Epithelial cell of esophagus (primary cell): Measurements from ENCODE around the gene RSKR.

ENCODE experiments used
- DNase-seq: peaks from one replicate; pipeline ENCODE4 v3.0.0; 2010; ENCODE audit warnings: low read depth
- H3K4me3 ChIP-seq: 2 replicates; pipeline ENCODE4 v1.5.1; 2011; ENCODE audit warnings: mild to moderate bottlenecking, low read length, control low read depth
- CTCF ChIP-seq: IDR thresholded peaks from 2 replicates; pipeline ENCODE4 v1.5.1; 2011; ENCODE audit warnings: low read depth, mild to moderate bottlenecking, low read length, control low read depth, inconsistent platforms; ENCODE audit not compliant: insufficient read depth; ENCODE audit errors: missing control alignments

RSKR gene

GRCh38 chr17:28655160-28655559 is 41.2 kb upstream of the RSKR start:
- H3K4me3 ChIP-seq = no peak overlapping the region
- no peak for DNase-seq
- TF ChIP-seq CTCF = no peak

GRCh38 chr17:28648698-28649097 is 34.7 kb upstream of the RSKR start:
- no peak for TF ChIP-seq CTCF

GRCh38 chr17:28646039-28646754 is 32.2 kb upstream of the RSKR start:
- no peak for DNase-seq
- no peak for TF ChIP-seq CTCF
- H3K4me3 ChIP-seq = no peak overlapping the region

More at GRCh38 chr17:28648698-28649097, 34.7 kb upstream of the RSKR start:
- H3K4me3 ChIP-seq = no peak overlapping the region
- DNase-seq = no peak

GRCh38 chr17:28645576-28645939 is 31.6 kb upstream of the RSKR start:
- TF ChIP-seq CTCF = no peak
- no peak for DNase-seq
- H3K4me3 ChIP-seq = peak overlapping the region; percentile 67

- TF ChIP-seq CTCF = no peak
- H3K4me3 ChIP-seq = peak within 1 kb of the TSS; percentile 87
- DNase-seq = peak; percentile 97
Measured at GRCh38 chr17:28644787-28645575, 31.0 kb upstream of the RSKR start, which contains the start of gene BLTP2. Gene BLTP2, minus strand, starts transcription at chr17:28645158. Its CDS starts 102 bp downstream, at chr17:28645056.

- peak; percentile 58 for DNase-seq
- H3K4me3 ChIP-seq = peak overlapping the region; percentile 87
- TF ChIP-seq CTCF = peak; percentile 64
Measured at GRCh38 chr17:28643983-28644786, 30.2 kb upstream of the RSKR start.
